Measurements from ENCODE around the gene C3orf18. TPM values are rescaled to one million over a fixed set of nuclear protein-coding genes. Genes with fewer than 3 reads are reported as not detected.
A peak's percentile ranks its signal among the peaks of the same experiment; 100 is the strongest.

The C3orf18 gene
- total and polyA plus RNA-seq, 9 of the 15 experiments (the other 6 are each of a cell fraction or from before 2014, with no cell fraction given) = 0.01 to 2.3 (median 0.94) TPM

DNA sequence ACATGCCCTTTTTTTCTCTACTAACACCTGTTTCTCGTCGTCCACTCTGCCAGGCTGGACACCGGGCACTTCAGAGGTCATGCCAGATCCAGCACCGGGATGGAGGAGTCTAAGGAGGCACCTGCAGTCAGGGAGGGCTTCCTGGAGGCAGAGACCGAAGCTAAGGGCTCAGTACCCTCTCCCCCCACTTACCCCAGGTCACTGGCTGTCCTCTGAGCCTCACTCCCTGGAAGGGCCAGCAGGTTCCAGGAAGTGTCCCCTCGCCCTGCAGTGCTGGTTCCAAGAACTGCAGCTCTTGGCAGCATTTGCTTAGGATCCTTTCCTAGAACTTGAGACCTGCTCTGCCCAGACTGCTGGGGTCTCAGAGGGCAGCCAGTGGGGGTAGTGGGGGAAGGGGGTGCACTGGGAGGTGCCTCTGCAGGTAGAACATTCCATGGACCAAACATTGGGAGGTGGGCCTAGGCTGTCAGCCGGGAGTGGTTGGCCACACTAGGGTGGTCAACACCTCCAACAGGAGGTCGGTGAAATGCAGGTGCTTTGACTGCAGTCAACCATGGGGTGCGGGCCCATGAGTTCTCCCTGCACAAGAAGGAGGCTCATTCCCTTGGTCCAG lies 32.7 kb upstream of the C3orf18 start (continued):
- TF ChIP-seq HDAC2 (IDR thresholded peaks at IDR 0.05) (peak; percentile 93), ARHGAP35 (IDR thresholded peaks at IDR 0.05; ENCODE audit: partially characterized antibody) (no peak), NR2C1 (IDR thresholded peaks at IDR 0.05) (no peak), NR2C1 (tag; IDR thresholded peaks at IDR 0.05) (peak; percentile 68; the same call in 1 of the 2 replicates), TEAD2 (tag; IDR thresholded peaks at IDR 0.05) (no peak), STAT5A (IDR thresholded peaks at IDR 0.05; ENCODE audit: borderline replicate concordance, low read length) (peak; percentile 72), SUPT5H (IDR thresholded peaks at IDR 0.05) (no peak), MTA2 (IDR thresholded peaks at IDR 0.05; ENCODE audit: low read depth) (no peak), NFATC3 (IDR thresholded peaks at IDR 0.05) (peak; percentile 52; the same call in 1 of the 2 replicates), HCFC1 (IDR thresholded peaks at IDR 0.05; ENCODE audit: low read depth, low read length) (no peak), TAL1 (IDR thresholded peaks at IDR 0.05) (peak; percentile 16; the same call in 1 of the 2 replicates), ZNF324 (CRISPR knock-in tag; IDR thresholded peaks at IDR 0.05) (no peak), HSF4 (CRISPR knock-in tag; IDR thresholded peaks at IDR 0.05; ENCODE audit: borderline replicate concordance) (no peak), ATF7 (IDR thresholded peaks at IDR 0.05) (no peak), TEAD1 (CRISPR knock-in tag; IDR thresholded peaks at IDR 0.05) (no peak), ZNF24 (IDR thresholded peaks at IDR 0.05) (peak; percentile 86), SAFB2 (IDR thresholded peaks at IDR 0.05; ENCODE audit: borderline replicate concordance, low read depth, low read length, severe bottlenecking) (no peak), EWSR1 (IDR thresholded peaks at IDR 0.05; ENCODE audit: borderline replicate concordance, low read depth, partially characterized antibody) (no peak), ZFP1 (CRISPR knock-in tag; IDR thresholded peaks at IDR 0.05) (no peak), NCOR1 (IDR thresholded peaks at IDR 0.05) (peak; percentile 73), DMBX1 (CRISPR knock-in tag; IDR thresholded peaks at IDR 0.05; ENCODE audit: borderline replicate concordance) (no peak), NCOA1 (IDR thresholded peaks at IDR 0.05; ENCODE audit: low read depth) (peak; percentile 69; the same call in 1 of the 2 replicates), ETV1 (tag; conservative IDR thresholded peaks at IDR 0.05; ENCODE audit: low read depth) (0 out of 2 replicates have a peak, but pooled peaks have one; percentile 37), XRCC4 (IDR thresholded peaks at IDR 0.05; ENCODE audit: extremely low read depth, insufficient read depth, insufficient read length) (no peak), NFIC (IDR thresholded peaks at IDR 0.05) (peak; percentile 82)
- TF ChIP-seq, protein P1, sequence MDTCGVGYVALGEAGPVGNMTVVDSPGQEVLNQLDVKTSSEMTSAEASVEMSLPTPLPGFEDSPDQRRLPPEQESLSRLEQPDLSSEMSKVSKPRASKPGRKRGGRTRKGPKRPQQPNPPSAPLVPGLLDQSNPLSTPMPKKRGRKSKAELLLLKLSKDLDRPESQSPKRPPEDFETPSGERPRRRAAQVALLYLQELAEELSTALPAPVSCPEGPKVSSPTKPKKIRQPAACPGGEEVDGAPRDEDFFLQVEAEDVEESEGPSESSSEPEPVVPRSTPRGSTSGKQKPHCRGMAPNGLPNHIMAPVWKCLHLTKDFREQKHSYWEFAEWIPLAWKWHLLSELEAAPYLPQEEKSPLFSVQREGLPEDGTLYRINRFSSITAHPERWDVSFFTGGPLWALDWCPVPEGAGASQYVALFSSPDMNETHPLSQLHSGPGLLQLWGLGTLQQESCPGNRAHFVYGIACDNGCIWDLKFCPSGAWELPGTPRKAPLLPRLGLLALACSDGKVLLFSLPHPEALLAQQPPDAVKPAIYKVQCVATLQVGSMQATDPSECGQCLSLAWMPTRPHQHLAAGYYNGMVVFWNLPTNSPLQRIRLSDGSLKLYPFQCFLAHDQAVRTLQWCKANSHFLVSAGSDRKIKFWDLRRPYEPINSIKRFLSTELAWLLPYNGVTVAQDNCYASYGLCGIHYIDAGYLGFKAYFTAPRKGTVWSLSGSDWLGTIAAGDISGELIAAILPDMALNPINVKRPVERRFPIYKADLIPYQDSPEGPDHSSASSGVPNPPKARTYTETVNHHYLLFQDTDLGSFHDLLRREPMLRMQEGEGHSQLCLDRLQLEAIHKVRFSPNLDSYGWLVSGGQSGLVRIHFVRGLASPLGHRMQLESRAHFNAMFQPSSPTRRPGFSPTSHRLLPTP (IDR thresholded peaks at IDR 0.05; ENCODE audit: borderline replicate concordance, extremely low read depth, insufficient read length) = peak; percentile 70
- TF ChIP-seq, protein P2, sequence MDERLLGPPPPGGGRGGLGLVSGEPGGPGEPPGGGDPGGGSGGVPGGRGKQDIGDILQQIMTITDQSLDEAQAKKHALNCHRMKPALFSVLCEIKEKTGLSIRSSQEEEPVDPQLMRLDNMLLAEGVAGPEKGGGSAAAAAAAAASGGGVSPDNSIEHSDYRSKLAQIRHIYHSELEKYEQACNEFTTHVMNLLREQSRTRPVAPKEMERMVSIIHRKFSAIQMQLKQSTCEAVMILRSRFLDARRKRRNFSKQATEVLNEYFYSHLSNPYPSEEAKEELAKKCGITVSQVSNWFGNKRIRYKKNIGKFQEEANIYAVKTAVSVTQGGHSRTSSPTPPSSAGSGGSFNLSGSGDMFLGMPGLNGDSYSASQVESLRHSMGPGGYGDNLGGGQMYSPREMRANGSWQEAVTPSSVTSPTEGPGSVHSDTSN (CRISPR knock-in tag; IDR thresholded peaks at IDR 0.05; ENCODE audit: low read depth) = no peak
- TF ChIP-seq, protein P2 (tag; conservative IDR thresholded peaks at IDR 0.05; ENCODE audit: low read depth) = no peak
